ENCODE data around the gene KIF19. TPM values are rescaled to one million over a fixed set of nuclear protein-coding genes. Genes with fewer than 3 reads are reported as not detected.
"Not testable (repeated sequence)": the region's sequence is repeated elsewhere in the genome, so short reads cannot be mapped to it uniquely, and the experiment has no call there.

KIF19 gene
- total RNA-seq, 2 donors from 2014 or later, result 0.56 to 0.95 TPM

DNA sequence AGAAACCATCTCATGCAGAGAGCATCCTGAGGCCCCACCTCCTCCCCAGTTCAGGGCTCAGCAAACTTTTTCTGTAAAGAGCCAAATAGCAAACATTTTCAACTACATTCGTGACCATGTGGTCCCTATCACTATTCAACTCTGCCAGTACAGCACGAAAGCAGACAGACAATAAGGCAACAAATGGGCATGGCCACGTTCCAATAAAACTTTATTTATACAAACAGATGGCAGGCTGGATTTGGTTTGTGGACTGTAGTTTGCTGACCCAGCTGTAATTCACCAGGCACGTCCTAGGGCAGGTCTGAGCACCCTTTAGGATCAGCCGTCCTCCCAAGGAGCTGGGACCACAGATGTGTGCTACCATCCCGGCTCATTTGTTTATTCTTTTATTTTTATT, 78.8 kb downstream of the KIF19 start:
- DNase-seq (ENCODE audit: low spot score) (no peak), ATAC-seq (ENCODE audit: insufficient number of reproducible peaks, low FRiP score, low read depth) (no peak)
- H3K36me3 ChIP-seq, result no peaks in the 10 kb centered on the region
- H3K9me3 ChIP-seq, result no peaks in the 10 kb centered on the region
- no peak overlapping the region for H3K27ac ChIP-seq
- no peaks in the 10 kb centered on the region for H3K27me3 ChIP-seq (replicated peaks; ENCODE audit: insufficient read depth)
- H3K4me1 ChIP-seq (ENCODE audit: control insufficient read depth in 1 of 2, low read depth in 2 of 2), result no peaks in the 10 kb centered on the region
- TF ChIP-seq, protein P1, sequence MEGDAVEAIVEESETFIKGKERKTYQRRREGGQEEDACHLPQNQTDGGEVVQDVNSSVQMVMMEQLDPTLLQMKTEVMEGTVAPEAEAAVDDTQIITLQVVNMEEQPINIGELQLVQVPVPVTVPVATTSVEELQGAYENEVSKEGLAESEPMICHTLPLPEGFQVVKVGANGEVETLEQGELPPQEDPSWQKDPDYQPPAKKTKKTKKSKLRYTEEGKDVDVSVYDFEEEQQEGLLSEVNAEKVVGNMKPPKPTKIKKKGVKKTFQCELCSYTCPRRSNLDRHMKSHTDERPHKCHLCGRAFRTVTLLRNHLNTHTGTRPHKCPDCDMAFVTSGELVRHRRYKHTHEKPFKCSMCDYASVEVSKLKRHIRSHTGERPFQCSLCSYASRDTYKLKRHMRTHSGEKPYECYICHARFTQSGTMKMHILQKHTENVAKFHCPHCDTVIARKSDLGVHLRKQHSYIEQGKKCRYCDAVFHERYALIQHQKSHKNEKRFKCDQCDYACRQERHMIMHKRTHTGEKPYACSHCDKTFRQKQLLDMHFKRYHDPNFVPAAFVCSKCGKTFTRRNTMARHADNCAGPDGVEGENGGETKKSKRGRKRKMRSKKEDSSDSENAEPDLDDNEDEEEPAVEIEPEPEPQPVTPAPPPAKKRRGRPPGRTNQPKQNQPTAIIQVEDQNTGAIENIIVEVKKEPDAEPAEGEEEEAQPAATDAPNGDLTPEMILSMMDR (IDR thresholded peaks at IDR 0.05), result no peak
- no peak overlapping the region for H3K4me3 ChIP-seq

DNA sequence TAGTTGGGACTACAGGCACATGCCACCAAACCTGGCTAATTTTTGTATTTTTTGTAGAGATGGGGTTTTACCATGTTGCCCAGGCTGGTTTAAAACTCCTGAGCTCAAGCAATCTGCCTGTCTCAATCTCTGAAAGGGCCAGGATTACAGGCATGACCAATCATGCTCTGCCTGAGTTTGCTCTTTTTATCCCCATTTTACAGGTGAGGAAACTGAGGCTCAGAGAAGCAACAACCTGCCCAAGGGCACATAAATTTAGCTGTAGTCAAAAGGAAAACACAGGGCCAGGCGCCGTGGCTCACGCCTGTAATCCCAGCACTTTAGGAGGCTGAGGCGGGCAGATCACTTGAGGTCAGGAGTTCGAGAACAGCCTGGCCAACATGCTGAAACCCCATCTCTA, 79.3 kb downstream of the KIF19 start:
- DNase-seq (ENCODE audit: low spot score); H3K4me1 ChIP-seq (ENCODE audit: control insufficient read depth in 1 of 2, low read depth in 2 of 2); ATAC-seq (ENCODE audit: insufficient number of reproducible peaks, low FRiP score, low read depth): not testable (repeated sequence)

More for the DNA sequence above, 79.3 kb downstream of the KIF19 start:
- not testable (repeated sequence) for H3K9me3 ChIP-seq; H3K27me3 ChIP-seq (replicated peaks; ENCODE audit: insufficient read depth); H3K36me3 ChIP-seq; H3K4me3 ChIP-seq; H3K27ac ChIP-seq

Other genes starting within 250 kb of the KIF19 start
- gene RPL38, start 122.5 kb upstream of the KIF19 start, total RNA-seq, result 100 to 1,000 TPM; 163 to 177 TPM
- gene TTYH2, start 112.7 kb upstream of the KIF19 start, total RNA-seq, result 1 to 10 TPM; 2.4 to 3.3 TPM
- not detected for gene DNAI2, start 52.0 kb upstream of the KIF19 start, total RNA-seq
- gene BTBD17, start 35.6 kb downstream of the KIF19 start, total RNA-seq, result not detected
- not detected for gene GPR142, start 41.3 kb downstream of the KIF19 start, total RNA-seq
- gene GPRC5C, start 105.9 kb downstream of the KIF19 start, total RNA-seq, result 10 to 100 TPM; 56.0 to 67.0 TPM
- 1 to 10 TPM; 7.7 to 8.0 TPM for gene CD300A, start 140.4 kb downstream of the KIF19 start, total RNA-seq
- under 1 TPM; 0.81 to 0.85 TPM for gene CD300LB, start 205.2 kb downstream of the KIF19 start, total RNA-seq
- gene CD300C, start 219.9 kb downstream of the KIF19 start, total RNA-seq, result 1 to 10 TPM; 2.5 to 4.3 TPM
- gene CD300H, start 241.3 kb downstream of the KIF19 start, total RNA-seq, result not detected

All from thoracic aorta (tissue), 2 donors.